Measurements from ENCODE around the gene MRPS12. TPM values are rescaled to one million over a fixed set of nuclear protein-coding genes. Genes with fewer than 3 reads are reported as not detected.

MRPS12 gene
- total and polyA plus RNA-seq, 2 of the 4 experiments (the other 2 are of a cell fraction) = 26.7 to 75.4 TPM

DNA sequence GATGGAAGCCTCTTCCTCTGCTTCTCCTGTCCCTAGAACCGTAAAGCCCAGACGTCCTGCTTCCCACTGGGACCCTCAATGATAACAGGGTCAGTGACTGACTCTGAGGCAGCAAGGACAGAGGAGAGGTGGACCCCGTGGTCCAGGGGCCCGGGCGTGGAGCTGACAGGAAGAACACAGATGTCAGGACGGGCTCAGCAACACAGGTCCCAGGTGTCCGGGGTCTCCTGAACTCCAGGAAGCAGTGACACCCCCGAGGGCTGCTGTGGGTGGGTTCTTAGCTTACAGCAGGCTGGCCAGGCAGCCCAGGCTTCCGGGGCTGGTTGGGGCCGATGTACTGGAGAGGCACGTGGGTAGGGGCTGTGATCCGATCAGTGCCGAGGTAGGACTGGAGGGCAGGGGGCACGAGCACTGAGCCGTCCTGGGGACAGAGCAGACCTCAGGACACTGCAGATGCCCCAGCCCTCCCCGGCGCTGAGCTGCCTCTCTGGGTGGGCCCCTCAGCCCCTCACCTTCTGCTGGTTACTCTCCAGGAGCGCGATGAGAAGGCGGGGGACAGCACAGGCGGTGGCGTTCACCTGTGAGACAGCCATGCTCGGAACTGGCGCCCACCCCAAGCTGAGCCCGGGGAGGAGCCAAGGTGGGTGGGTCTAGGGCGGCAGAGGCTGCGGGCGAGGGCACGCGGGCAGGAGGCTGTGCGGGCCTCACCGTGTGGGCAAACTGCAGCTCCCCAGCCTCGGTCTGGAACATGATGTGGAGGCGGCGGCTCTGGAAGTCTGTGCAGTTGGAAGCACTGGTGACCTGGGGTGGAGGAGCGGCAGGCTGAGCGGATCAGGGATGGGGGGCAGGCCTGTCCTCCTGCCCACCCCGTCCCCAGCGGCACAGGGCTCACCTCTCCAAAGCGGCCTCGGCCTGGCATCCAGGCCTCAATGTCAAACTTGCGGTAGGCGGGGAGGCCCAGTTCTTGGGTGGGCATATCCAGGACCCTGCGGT lies 15.1 kb upstream of the MRPS12 start:
- intact Hi-C loops (cut with micrococcal nuclease) (no loop called here), in situ Hi-C loops (cut with MboI; ENCODE audit: low sequenced_read_pairs) (loop anchor here (25.0 kb wide), 1 partner anchor 178 kb away; the partner anchor contains the start of gene CAPN12), dilution Hi-C loops (cut with HindIII; ENCODE audit: low sequenced_read_pairs, unreplicated experiment) (no loop called here)
- no TSS peak for BruUV-seq (replicated peaks)
- Histone ChIP-seq H3K56ac (ENCODE audit: extremely low read depth, insufficient read depth, low read length) (no peak overlapping the region), H3K18ac (ENCODE audit: low read depth, low read length) (no peak overlapping the region), H3K36me3 (ENCODE audit: control insufficient read depth, insufficient read depth, low read length) (no peaks in the 10 kb centered on the region), H3K4me2 (ENCODE audit: low read depth, low read length) (no peak overlapping the region), H3K9me3 (ENCODE audit: control insufficient read depth, insufficient read depth, low read length) (no peaks in the 10 kb centered on the region), H2AK9ac (replicated peaks; ENCODE audit: low read depth, low read length, poor library complexity) (no peak overlapping the region), H4K91ac (ENCODE audit: insufficient read depth, low read depth, low read length) (no peak overlapping the region), H2AK5ac (ENCODE audit: low read depth, low read length) (no peak overlapping the region), H2BK20ac (ENCODE audit: low read depth, low read length) (no peak overlapping the region), H3K27me3 (ENCODE audit: control insufficient read depth, insufficient read depth, low read length) (peaks cover 4% of the 10 kb centered on the region; the same call in 1 of the 2 replicates), H3K14ac (replicated peaks; ENCODE audit: low read depth, low read length) (no peak overlapping the region), H4K5ac (ENCODE audit: low read depth, low read length) (no peak overlapping the region), H3K4me3 (ENCODE audit: insufficient read depth, low read depth, low read length) (no peak overlapping the region), H2BK15ac (ENCODE audit: low read depth, low read length) (no peak overlapping the region), H3K27ac (ENCODE audit: insufficient read depth, low read length) (no peak overlapping the region), H4K8ac (ENCODE audit: low read depth in 2 of 2, low read length in 2 of 2) (no peak overlapping the region), H3K23ac (ENCODE audit: low read depth, low read length) (no peak overlapping the region), H3K9me1 (ENCODE audit: insufficient read depth, low read length) (no peaks in the 10 kb centered on the region), H2AFZ (replicated peaks; ENCODE audit: low read length, poor library complexity) (no peak overlapping the region), H3K4me1 (ENCODE audit: control insufficient read depth, insufficient read depth, low read length) (no peaks in the 10 kb centered on the region), H2BK5ac (ENCODE audit: low read depth, low read length, poor library complexity, severe bottlenecking) (no peak overlapping the region), H3K9ac (ENCODE audit: low read depth, low read length) (no peak overlapping the region), H3K79me1 (ENCODE audit: low read depth in 1 of 2, low read length in 2 of 2) (no peaks in the 10 kb centered on the region), H3K4ac (ENCODE audit: low read depth, low read length) (no peak overlapping the region), H2BK120ac (ENCODE audit: low read depth, low read length) (no peak overlapping the region), H4K20me1 (ENCODE audit: insufficient read depth, low read length) (no peaks in the 10 kb centered on the region; the same call in 1 of the 2 replicates)
- ChIA-PET POLR2A (ENCODE audit: unreplicated experiment) (no interaction called here), CTCF (interaction anchor here (0.6 to 0.9 kb wide), 2 partner anchors 12 to 25 kb away, joined by 3 read pairs; no protein-coding TSS in a partner anchor)
- DNase-seq = no peak
- no peak for ATAC-seq (ENCODE audit: low read depth)
- TF ChIP-seq RAD21 (IDR thresholded peaks at IDR 0.05; ENCODE audit: low read length) = no peak
- no peak for TF ChIP-seq CHD1 (IDR thresholded peaks at IDR 0.05; ENCODE audit: low read depth, low read length)
- TF ChIP-seq, protein P1, sequence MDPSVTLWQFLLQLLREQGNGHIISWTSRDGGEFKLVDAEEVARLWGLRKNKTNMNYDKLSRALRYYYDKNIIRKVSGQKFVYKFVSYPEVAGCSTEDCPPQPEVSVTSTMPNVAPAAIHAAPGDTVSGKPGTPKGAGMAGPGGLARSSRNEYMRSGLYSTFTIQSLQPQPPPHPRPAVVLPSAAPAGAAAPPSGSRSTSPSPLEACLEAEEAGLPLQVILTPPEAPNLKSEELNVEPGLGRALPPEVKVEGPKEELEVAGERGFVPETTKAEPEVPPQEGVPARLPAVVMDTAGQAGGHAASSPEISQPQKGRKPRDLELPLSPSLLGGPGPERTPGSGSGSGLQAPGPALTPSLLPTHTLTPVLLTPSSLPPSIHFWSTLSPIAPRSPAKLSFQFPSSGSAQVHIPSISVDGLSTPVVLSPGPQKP (IDR thresholded peaks at IDR 0.05; ENCODE audit: borderline replicate concordance, low read depth, low read length) = no peak
- TF ChIP-seq, protein P2, sequence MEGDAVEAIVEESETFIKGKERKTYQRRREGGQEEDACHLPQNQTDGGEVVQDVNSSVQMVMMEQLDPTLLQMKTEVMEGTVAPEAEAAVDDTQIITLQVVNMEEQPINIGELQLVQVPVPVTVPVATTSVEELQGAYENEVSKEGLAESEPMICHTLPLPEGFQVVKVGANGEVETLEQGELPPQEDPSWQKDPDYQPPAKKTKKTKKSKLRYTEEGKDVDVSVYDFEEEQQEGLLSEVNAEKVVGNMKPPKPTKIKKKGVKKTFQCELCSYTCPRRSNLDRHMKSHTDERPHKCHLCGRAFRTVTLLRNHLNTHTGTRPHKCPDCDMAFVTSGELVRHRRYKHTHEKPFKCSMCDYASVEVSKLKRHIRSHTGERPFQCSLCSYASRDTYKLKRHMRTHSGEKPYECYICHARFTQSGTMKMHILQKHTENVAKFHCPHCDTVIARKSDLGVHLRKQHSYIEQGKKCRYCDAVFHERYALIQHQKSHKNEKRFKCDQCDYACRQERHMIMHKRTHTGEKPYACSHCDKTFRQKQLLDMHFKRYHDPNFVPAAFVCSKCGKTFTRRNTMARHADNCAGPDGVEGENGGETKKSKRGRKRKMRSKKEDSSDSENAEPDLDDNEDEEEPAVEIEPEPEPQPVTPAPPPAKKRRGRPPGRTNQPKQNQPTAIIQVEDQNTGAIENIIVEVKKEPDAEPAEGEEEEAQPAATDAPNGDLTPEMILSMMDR (conservative IDR thresholded peaks at IDR 0.05; ENCODE audit: low read depth, low read length) = no peak
- 98% methylated on average over 13 of the region's 44 CpGs; no CpG with 5 or more reads in 1 of the 2 experiments for WGBS, 2 experiments (ENCODE audit: extremely low coverage in 2 of 2, insufficient read length in 1 of 2)
